K562 (cell line): ENCODE results near the gene POGZ.

ENCODE experiments used
- ZNF12 ChIP-seq: sonication (generic); formaldehyde crosslinking; IDR thresholded peaks from 2 replicates; pipeline ENCODE4 v1.4.0; 2020; ENCODE audit warnings: mild to moderate bottlenecking, missing genetic modification reagents
- TF ChIP-seq, protein P1 (sequence below), 3 experiments: IDR thresholded peaks in 2 of 3; conservative IDR thresholded peaks in 1 of 3; 2 replicates each; pipeline ENCODE4 v1.5.1; 2011 to 2012; ENCODE audit warnings: low read length in 3 of 3, mild to moderate bottlenecking in 3 of 3, control low read depth in 2 of 3, improper control_type of control experiment in 1 of 3, inconsistent platforms in 1 of 3, low read depth in 1 of 3, mixed read lengths in 1 of 3, moderate library complexity in 1 of 3; ENCODE audit not compliant: insufficient read depth in 2 of 3

DNA sequence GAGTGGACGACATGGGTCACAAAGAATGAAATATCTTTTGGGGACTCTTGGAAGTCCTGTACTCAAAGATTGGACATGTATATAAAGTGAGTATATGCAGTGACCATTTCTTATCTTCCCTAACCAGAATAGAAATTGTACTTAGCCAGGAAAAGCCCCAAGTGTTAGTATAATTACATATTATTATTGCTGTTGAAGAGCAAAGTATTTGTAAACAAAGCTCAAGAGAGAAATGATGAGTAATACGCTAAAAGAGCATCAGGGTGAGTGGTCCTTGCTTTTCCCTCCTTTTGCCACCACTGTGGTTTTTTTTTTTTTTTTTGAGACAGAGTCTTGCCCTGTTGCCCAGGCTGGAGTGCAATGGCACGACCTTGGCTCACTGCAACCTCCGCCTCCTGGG lies 45.5 kb upstream of the POGZ start:
- TF ChIP-seq, protein P1, sequence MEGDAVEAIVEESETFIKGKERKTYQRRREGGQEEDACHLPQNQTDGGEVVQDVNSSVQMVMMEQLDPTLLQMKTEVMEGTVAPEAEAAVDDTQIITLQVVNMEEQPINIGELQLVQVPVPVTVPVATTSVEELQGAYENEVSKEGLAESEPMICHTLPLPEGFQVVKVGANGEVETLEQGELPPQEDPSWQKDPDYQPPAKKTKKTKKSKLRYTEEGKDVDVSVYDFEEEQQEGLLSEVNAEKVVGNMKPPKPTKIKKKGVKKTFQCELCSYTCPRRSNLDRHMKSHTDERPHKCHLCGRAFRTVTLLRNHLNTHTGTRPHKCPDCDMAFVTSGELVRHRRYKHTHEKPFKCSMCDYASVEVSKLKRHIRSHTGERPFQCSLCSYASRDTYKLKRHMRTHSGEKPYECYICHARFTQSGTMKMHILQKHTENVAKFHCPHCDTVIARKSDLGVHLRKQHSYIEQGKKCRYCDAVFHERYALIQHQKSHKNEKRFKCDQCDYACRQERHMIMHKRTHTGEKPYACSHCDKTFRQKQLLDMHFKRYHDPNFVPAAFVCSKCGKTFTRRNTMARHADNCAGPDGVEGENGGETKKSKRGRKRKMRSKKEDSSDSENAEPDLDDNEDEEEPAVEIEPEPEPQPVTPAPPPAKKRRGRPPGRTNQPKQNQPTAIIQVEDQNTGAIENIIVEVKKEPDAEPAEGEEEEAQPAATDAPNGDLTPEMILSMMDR (IDR thresholded peaks at IDR 0.05 in 2 of 3, conservative IDR thresholded peaks at IDR 0.05 in 1 of 3; ENCODE audit: insufficient read depth in 2 of 3, low read depth in 1 of 3, low read length in 3 of 3), result no peak
- TF ChIP-seq ZNF12 (CRISPR knock-in tag), result no peak
